T-helper 2 cell treated with Interferon-gamma antibody and Interleukin-4, amounts not matched to agents 100 ng/mL and 5 ng/mL, for 36 hours (primary cell): Measurements from ENCODE around the gene CLEC10A. TPM values are rescaled to one million over a fixed set of nuclear protein-coding genes. Genes with fewer than 3 reads are reported as not detected.
"Not testable (repeated sequence)": the region's sequence is repeated elsewhere in the genome, so short reads cannot be mapped to it uniquely, and the experiment has no call there.

Source experiments
- intact Hi-C: fragments of 100-400 bp; cut with micrococcal nuclease; formaldehyde crosslinking; loops from one replicate; pipeline ENCODE4 v1.15.1; 2023
- total RNA-seq: library from RNA; stranded (reverse); gene quantifications from 2 replicates; pipeline ENCODE4 v1.2.3, GENCODE V29; 2022

CLEC10A gene, protein sequence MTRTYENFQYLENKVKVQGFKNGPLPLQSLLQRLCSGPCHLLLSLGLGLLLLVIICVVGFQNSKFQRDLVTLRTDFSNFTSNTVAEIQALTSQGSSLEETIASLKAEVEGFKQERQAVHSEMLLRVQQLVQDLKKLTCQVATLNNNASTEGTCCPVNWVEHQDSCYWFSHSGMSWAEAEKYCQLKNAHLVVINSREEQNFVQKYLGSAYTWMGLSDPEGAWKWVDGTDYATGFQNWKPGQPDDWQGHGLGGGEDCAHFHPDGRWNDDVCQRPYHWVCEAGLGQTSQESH
- total RNA-seq, result not detected in 2 replicates

DNA sequence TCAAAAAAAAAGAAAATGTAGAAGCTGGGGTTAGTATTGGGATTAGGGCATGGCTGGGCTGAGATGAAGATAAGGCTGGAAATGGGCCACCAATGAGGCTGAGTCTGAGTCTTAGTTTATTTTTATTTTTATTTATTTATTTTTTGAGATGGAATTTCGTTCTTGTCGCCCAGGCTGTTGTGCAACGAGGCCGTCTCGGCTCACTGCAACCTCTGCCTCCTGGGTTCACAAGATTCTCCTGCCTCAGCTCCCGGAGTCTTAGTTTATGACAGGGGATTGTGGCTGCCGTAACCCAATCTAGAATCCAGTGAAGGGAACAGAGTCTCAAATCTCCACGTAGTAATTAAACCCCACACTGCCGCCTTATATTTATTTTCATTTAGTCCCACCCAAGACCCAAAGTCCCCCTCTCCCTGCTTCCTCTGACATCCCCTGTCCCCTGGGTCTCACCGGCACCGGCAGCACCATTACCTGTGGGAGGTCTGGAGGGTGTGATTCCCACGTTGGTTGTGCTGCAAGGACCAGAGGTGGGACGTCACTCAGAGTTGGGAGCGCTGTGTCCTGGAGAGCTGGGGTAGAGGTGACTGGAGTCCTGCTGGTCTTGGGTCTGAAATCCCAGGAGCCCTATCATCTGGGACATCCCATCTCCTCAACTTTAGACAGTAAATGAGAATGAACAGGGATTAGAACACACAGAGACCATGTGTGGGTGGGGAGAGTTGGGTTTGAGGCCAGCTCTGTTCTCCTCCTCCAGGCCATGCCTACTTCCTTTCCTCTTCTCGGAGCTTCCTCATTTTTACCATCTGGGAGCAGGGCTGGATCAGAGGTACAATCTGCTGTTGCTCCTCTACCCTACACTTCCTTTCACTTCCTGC is at the start of gene CLEC10A:
Gene CLEC10A, minus strand, starts transcription at position 671 of the 875 bp plus-strand sequence. CDS start 1,439 bp downstream, outside the sequence.
- intact Hi-C loops, result no loop called here

DNA sequence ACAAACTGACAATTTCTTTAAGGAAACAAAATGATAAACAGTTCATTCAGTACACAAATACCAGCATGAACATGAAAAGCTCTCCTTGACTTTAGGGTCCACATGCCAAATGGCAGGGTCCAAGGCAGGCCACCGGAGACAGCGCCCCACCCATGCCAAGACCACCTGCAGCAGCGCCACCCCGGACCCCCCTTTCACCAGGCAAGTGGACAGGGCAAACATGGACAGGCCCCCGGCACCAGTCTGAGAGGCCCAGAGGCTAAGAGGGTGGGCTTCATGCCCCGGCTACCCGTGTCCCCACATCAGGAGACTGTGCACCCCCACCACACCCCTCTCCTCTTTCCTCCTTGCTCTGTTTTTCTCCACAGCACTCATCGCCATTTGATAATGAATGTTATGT is 49.3 kb upstream of the CLEC10A start:
- intact Hi-C loops, result no loop called here

DNA sequence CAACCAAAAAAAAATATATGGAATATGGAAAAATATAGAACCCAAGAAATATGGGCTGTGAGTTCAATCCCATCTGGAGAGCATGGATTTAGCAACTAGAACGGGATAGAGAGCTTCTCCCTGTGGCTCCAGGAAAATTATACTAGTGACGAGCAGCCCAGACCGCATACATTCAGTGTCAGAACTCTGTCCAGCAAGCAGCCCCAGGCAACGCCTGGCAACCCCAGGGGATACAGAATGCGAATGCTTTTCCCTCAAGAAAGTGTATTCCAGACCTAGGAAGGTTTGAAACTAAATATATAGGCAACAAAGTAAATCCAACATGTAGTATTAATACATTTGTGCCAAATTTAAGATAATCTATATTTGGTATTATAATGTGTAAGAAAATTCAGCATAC is 48.1 kb upstream of the CLEC10A start:
- intact Hi-C loops, result no loop called here

DNA sequence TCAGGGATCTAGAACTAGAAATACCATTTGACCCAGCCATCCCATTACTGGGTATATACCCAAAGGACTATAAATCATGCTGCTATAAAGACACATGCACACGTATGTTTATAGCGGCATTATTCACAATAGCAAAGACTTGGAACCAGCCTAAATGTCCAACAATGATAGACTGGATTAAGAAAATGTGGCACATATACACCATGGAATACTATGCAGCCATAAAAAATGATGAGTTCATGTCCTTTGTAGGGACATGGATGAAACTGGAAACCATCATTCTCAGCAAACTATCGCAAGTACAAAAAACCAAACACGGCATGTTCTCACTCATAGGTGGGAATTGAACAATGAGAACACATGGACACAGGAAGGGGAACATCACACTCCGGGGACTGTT is 47.5 kb upstream of the CLEC10A start:
- intact Hi-C loops, result not testable (repeated sequence)

DNA sequence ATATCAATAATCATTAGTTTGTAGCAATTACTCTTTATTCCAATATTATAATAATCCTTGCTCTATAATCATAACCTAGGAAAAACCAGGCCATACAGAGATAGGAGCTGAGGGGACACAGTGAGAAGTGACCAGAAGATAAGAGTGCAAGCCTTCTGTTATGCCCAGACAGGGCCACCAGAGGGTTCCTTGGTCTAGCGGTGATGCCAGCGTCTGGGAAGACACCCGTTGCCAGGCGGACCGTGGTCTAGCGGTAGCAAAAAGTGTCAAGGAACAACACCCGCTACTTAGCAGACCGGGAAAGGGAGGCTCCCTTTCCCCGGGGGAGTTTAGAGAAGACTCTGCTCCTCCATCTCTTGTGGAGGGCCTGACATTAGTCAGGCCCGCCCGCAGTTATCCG is 46.3 kb upstream of the CLEC10A start:
- intact Hi-C loops, result not testable (repeated sequence)

DNA sequence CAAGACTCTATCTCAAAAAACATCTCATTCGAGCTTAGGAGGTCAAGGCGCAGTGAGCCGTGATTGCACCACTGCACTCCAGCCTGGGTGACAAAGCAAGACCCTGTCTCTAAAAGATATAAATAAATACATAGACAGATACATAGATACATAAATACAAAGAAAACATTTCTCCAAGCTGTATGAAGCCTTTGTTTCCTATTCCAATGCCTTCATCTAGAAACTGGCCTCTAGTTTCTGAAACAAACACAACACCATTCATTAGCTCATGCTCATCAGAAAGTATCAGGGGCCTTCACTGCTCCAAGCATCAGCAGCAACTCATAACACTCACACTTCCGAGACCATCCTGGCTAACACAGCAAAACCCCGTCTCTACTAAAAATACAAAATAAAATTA is 44.9 kb upstream of the CLEC10A start:
- intact Hi-C loops, result no loop called here

DNA sequence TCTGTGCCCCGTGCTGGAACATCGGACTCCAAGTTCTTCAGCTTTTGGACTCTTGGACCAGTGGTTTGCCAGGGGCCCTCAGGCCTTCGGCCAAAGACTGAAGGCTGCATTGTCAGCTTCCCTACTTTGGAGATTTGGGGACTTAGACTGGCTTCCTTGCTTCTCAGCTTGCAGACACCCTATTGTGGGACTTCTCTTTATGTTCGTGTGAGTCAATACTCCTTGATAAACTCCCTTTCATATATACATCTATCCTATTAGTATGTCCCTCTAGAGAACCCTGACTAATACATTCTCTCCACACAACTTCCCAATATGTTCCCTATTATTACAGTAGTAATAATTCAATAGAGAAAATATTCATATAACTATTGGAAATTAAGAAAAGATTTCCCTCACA is 43.8 kb upstream of the CLEC10A start:
- intact Hi-C loops, result no loop called here

DNA sequence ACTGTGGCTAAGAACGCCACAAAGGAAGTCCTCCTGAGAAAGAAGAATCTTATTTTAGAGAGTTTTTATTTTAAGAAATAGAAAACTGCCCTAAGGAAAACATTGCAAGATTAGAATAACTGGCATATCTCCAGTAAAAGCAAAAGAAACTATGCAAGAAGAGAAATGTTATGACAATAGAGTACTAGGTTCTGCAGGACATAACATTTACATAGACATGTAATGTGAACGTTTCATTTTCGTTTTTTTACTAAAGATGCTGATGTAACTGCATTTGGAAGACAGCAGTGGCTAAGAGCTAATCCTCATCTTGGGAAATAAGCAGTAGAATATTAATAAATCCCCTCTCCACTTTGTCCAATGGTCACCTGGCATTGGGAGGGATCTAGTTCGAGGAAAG is 42.3 kb upstream of the CLEC10A start:
- intact Hi-C loops, result no loop called here

DNA sequence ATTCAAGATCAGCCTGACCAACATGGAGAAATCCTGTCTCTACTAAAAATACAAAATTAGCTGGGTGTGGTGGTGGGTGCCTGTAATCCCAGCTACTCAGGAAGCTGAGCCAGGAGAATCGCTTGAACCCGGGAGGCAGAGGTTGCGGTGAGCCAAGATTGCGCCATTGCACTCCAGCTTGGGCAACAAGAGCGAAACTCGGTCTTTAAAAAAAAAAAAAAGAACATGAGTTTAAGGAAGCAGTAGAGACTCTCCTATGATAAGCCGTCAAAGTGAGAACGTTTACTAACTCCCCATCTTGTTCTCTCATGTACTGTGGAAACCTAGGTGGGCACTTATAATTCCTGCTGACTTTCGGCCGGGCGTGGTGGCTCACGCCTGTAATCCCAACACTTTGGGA is 40.6 kb upstream of the CLEC10A start:
- intact Hi-C loops, result not testable (repeated sequence)

DNA sequence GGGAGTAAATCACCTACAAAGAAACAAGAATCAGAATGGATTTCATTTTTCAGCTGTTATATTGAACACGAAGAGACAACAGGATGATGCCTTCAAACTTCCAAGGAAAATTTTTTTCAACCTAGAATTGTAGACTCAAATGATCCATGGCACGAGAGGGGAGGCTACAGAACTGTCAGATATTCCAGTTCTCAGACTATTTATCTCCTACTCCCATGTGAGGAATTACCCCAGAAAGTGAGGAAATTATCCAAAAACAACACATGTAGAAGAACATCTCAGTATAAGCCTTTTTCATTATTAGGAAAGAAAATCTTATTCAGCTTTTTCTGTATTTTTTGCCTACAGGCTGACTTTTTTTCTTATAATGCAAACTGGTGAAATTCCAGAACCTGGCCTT is 40.1 kb upstream of the CLEC10A start:
- intact Hi-C loops, result no loop called here

DNA sequence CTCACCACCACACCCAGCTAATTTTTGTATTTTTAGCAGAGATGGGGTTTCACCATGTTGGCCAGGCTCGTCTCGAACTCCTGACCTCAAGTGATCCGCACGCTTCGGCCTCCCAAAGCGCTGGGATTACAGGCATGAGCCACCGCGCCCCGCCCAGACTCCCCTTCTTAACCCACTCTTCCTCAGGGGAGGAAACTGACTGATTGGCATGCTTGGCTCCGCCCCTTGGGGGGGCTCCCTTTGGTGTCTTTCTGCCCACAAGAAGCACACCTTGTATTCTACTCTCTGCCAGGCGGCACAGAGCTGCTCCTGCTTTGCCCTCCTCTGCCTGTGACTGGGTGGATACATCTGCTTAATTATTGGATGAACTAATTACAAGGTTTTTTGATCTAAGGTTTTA is 39.3 kb upstream of the CLEC10A start:
- intact Hi-C loops, result no loop called here

DNA sequence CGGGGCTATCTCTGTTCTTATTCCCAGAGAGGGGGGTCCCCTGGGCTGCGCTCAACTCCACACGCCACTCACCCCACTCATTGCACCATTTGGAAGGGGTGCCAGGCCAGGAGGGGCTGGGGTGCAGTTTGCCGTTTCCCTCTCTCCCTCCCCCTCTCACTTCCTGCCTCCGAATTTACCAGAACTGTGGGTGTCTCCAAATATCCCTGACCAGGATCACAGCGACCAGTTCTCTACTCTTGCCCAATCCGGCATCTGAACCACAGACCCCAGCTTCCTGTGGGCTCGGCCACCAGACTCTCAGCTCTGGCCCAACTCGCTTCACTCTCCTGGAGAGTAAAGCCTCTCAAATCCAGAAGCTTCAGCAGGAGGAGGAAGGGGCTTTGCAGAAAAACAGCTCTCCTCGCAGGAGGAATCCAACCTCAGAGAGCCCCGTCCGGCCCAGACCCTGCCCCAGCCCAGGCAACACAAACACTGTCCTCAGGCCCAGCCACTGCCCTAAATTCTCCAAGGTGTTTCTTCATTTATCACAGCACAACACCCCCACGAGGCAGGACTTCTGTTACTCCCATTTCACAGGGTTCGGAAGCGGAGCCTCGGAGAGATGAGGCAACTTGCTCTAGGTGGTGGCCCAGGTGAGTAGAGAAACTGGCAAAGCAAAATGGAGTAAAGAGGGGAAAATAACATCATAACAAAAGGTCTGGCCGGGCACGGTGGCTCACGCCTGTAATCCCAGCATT is 35.0 kb upstream of the CLEC10A start:
- intact Hi-C loops, result no loop called here

DNA sequence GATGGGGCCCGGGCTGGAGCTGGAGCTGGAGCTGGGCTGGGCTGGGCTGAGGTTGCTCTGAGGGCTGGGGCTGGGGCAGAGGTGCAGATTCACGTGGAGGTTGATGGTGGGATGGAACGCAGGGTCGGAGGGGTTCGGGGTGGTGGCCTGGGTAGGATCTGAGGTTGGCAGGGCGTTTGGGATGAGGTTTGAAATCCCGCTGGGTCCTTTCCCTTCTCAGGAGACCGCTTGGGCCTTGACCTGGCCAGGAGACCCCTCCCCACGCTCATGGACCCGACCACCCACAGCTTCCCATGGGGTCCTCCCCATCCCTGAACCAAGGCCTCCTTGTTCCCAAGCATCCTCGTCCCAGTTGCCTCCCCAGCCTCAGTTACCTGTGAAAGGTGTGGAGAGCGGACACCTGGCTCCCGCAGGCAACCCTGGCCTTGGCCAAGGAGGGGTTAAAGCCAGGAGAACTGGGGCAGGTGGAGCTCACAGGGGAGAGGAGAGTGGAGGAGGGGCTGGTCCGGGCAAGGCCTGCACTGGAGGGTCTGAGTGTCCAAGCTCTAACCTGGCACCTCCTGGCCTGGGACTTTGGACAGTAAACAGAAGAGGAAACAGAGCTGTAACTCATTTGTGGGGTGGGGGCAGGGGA is 34.3 kb upstream of the CLEC10A start, which contains the start of gene ASGR2:
Gene ASGR2, minus strand, starts transcription at position 582 of the 634 bp plus-strand sequence. CDS start 582 bp downstream, outside the sequence.
- intact Hi-C loops, result no loop called here

DNA sequence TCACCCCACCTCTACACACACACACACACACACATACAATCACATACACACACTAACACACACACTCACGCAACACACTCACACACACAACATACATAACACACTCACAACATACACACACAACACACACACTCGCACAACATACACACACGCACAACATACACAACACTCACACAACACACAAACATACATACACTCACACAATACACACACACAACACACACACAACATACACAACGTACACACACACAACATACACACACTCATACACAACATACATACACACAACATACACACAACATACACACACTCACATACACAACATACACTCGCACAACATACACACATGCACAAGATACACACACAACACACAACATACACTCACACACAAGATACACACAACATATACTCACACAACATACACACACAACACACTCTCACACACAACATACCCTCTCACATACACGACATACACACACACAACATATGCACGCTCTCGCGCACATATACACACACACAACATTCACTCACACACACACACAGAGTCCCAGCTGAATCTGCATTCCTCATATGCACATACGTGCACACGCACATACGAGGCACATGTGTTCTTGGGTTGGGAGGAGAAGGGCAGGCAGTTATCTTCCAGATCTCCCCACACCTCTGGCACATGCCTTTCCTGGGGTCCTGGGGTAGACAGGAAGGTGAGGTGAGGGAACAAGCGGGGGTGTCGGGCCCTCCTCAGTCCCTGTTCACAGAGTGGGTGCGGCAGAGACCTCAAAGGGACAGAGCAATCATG is 33.4 kb upstream of the CLEC10A start:
- intact Hi-C loops, result no loop called here

DNA sequence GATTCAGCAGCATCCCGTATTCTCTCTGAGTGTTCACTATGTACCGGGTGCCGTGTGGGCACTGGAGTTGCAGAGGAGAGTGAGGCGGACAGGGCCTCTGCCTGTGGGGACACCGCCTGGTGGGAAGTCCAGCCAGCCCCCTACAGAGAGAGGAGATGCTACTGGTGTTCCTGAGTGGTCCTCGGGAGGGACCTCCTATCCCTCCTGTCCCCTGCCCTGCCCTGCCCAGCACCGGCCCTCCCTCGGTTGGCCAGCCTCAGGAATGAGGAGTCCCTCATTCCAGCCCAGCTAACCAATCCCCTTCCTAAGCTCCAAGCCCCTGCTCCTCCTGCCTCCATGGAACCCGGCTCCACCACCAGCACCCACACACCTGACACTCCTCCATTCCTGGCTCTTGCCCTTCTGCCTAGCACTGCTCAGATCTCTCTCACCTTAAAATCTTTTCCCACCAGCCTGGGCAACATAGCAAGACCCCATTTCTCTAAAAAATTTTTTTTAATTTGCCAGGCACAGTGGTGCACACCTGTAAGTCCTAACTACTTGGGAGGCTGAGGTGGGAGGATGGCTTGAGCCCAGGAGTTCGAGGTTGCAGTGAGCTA is 32.6 kb upstream of the CLEC10A start:
- intact Hi-C loops, result no loop called here

DNA sequence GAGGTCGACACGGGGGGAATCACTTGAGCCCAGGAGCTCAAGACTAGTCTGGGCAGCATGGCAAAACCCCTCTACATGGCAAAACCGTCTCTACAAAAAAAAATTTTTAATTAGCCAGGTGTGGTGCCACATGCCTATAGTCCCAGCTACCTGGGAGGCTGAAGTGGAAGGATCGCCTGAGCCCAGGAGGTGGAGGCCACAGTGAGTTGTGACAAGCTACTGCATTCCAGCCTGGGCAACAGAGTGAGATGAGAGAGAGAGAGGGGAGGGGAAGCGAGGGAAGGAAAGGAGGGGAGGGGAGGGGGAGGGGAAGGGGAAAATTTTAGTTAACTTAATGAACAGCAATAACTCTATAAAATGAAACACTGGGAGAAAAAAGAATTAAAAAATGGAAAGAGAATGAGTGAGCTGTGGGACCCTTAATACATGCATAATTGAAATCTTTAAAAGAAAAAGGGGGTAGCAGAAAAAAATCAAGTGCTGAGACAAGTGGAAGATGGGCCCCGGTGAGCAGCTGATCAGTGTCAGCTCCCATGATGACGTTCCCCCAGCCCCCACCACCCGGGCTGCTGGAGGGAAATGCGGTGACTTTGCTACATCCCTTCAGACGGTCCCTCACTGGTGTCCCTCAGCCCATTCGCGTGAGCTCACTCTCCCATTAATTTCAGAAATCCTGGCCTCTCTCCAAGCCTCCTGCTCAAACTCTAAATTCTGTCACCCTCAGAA is 31.9 kb upstream of the CLEC10A start:
- intact Hi-C loops, result no loop called here

DNA sequence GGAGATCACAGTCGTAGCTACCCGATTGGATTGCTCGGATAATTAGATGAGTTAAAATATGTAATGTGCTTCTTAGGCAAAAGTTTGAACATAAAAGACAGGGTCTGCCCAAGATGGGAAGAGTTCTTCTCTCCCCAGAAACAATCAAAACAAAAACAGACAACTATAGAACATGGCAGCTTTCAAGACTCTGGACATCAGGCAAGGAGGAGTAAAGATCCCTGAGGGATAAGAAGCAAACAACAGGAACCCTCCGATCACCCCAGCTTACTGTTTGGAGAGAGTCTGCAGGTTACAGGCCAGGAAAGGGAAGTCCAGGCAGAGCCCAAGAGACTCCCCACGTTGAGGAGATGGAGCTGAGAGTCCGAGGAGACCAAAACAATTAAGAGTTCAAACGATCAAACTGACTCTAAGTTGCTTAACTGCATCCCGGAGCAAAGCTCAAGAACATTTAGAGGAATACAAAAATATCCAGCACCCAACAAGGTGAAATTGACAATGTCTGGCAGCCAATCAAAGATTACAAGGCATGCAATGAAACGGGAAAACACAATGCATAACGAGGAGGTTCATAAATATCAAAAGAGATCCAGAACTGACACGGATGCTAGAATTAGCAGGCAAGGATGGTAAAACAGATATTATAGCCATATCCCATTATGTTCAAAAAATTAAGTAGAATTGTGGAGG is 30.7 kb upstream of the CLEC10A start:
- intact Hi-C loops, result no loop called here

DNA sequence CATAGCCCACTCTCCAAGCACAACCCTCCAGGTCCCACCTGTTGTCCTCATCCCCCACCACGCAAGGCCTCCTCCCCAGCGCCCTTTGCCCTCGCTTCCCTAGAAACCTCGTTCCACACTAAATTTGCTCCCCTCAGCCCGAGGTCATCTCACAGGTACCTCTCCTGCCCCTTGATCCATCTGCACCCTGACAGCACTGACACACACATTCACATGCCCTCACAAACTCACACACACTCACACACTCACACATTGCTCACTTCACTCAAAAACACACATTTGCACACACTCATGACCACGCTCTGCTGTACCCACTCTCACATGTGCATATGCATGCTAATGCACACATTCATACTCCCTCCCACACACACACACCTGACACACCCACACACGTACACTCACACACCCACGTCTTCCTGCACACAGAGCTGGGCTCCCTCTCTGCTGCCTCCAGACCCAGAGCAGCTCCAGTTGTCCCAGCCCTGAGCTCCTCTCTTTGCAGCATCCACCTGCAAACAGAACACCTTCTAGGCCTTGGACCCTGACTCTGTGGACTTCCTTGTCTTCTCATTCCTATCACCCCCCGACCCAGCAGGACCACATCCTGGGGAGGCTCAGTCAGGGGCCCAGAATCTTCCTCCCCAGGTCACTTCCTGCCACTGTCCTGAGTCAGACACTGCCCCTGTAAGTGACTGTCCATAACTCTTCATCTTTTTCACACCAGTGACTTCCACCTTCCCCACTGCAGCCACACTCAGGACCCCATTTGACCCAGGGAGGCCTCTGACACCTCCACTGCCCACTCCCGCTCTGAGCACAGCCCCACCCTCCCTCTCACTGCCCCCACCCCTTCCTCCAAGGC is 29.6 kb upstream of the CLEC10A start:
- intact Hi-C loops, result no loop called here
